ENCODE measurements around the gene SCYL1.
"Not testable (repeated sequence)": the region's sequence is repeated elsewhere in the genome, so short reads cannot be mapped to it uniquely, and the experiment has no call there.

The SCYL1 gene

DNA sequence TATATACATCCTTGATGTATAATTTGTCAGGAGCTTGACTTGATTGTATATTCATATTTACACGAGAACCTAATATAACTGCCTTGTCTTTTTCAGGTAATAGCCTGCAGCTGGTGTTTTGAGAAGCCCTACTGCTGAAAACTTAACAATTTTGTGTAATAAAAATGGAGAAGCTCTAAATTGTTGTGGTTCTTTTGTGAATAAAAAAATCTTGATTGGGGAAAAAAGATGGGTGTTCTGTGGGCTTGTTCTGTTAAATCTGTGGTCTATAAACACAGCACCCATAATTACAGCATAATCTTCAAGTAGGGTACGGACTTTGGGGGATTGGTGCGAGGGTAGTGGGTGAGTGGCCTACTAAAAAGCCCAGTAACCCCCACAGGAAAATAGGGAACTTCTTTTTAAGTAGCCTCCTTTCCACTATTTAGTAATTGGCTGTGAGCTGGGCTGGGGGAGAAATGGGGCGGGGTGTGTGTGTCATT lies 18.6 kb upstream of the SCYL1 start:
- no peak for DNase-seq

DNA sequence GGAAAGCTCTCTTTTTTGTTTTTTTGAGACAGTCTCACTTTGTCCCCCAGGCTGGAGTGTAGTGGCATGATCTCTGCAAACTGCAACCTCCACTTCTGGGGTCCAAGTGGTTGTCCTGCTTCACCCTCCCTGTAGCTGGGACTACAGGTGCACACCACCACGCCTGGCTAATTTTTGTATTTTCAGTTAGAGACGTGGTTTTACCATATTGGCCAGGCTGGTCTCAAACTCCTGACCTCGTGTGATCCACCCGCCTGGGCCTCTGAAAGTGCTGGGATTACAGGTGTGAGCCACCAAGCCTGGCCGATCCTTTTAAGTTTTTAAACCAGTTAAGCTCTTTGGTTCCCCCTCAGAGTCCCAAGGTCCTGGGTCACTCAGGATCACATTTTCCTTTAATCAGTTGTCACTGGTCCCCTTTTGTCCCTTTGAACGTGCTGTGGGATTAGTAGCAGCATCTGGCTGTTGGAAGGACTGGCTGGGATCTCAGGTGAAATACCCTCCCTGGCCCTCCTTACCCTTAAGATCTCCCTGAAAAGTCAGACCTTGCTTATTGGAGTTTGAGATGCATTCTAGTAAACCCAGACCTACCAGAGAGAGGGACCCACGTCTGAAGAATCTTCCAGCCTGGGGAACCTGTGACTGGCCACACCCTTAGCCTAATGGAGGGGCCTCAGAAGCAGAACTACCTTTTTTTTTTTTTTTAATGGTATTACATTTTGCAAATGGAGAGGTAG lies 17.9 kb upstream of the SCYL1 start:
- no peak for DNase-seq

DNA sequence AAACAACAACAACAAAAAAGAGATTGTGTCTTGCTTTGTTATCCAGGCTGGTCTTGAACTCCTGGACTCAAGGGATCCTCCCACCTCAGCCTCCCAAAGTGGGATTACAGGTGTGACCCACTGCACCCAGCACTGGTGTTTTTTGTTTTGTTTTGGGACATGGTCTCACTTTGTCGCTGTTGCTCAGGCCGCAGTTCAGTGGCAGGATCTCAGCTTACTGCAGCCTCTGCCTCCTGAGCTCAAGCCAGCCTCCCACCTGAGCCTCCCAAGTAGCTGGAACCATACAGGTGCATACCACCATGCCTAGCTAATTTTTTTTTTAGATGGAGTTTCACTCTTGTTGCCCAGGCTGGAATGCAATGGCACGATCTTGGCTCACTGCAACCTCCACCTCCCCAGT lies 12.6 kb upstream of the SCYL1 start:
- not testable (repeated sequence) for DNase-seq

DNA sequence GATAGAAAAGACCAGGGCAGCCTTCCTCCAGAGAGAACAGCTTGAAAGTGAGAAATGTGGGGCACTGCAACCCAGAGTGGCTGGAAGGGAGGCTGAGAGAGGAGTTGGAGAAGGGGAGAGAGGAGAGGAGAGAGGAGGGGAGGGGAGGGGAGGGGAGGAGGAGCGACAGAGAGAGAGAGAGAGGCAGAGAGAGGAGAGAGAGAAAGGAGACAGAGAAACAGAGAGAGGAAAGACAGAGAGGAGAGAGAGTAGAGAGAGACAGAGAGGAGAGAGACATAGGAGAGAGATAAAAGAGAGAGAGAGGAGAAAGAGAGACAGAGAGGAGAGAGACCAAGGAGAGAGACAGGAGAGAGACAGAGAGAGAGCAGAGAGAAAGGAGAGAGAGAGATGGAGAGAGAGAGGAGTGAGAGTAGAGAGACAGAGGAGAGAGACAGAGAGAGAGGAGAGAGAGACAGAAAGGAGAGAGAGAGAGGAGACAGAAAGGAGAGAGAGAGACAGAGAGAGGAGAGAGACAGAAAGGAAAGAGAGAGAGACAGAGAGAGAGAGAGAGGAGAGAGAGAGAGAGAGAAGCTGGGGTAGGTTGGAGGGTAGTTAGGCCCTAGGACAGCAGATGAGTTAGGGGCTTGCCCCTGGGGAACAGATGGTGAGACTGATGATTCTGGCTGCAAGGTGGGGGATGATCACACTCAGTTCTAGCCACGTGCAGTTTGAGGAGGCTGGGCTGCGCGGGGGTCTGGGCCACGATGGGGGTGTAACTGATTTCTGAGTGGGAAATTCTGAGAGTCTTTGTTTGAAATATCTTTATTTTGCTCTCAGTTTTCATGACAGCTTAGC lies 8.5 kb upstream of the SCYL1 start:
- DNase-seq = no peak

DNA sequence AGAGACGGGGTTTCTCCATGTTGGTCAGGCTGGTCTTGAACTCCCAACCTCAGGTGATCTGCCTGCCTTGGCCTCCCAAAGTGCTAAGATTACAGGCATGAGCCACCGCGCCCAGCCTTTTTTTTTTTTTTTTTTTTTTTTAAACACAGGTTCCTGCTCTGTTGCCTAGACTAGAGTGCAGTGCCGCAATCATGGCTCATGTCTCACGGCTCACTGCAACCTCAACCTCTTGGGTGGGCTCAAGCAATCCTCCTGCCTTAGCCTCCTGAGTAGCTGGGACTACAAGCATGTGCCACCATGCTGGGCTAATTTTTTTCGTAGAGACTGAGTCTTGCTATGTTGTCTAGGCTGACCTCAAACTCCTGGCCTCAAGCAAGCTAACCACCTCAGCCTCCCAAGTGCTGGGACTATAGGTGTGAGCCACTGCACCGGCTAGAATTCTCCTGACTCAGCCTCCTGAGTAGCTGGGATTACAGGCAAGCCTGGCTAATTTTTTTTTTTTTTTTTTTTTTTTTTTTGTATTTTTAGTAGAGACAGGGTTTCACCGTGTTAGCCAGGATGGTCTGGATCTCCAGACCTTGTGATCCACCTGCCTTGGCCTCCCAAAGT lies 5.8 kb upstream of the SCYL1 start:
- DNase-seq = not testable (repeated sequence)

DNA sequence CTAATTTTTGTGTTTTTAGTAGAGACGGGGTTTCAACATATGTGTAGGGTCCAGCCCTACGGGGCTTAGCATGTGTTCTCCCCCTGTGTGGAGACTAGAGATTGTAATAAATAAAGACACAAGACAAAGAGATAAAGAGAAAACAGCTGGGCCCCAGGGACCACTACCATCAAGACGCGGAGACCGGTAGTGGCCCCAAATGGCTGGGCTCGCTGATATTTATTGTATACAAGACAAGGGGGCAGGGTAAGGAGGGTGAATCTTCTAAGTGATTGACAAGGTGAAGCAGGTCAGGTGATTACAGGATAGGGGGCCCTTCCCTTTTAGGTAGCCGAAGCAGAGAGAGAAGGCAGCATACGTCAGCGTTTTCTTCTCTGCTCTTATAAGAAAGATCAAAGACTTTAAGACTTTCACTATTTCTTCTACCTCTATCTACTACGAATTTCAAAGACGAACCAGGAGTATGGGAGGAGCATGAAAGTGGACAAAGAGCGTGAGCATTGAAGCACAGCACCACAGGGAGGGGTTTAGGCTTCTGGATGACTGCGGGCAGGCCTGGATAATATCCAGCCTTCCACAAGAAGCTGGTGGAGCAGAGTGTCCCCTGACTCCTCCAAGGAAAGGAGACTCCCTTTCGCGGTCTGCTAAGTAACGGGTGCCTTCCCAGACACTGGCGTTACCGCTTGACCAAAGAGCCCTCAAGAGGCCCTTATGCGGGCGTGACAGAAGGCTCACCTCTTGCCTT lies 2.9 kb upstream of the SCYL1 start:
- not testable (repeated sequence) for DNase-seq

DNA sequence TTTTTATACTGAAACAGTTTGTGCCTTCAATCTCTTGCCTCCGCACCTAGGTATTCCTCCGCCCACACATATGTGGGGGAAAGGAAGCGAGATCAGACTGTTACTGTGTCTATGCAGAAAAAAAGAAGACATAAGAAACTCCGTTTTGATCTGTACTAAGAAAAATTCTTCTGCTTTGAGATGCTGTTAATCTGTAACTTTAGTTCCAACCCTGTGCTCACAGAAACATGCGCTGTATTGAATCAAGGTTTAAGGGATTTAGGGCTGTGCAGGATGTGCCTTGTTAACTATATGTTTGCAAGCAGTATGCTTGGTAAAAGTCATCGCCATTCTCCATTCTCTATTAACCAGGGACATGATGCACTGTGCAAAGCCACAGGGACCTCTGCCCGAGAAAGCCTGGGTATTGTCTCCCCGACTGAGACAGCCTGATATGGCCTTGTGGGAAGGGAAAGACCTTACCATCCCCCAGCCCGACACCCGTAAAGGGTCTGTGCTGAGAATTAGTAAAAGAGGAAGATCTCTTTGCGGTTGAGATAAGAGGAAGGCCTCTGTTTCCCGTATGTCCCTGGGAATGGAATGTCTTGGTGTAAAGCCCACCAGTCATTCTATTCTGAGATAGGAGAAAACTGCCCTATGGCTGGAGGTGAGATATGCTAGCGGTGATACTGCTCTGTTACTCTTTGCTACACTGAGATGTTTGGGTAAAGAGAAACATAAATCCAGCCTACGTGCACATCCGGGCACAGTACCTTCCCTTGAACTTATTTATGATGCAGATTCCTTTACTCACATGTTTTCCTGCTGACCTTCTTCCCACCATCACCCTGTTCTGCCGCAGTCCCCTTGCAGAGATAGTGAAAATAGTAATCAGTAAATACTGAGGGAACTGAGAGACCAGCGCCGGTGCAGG lies 1.9 kb upstream of the SCYL1 start:
- not testable (repeated sequence) for DNase-seq

DNA sequence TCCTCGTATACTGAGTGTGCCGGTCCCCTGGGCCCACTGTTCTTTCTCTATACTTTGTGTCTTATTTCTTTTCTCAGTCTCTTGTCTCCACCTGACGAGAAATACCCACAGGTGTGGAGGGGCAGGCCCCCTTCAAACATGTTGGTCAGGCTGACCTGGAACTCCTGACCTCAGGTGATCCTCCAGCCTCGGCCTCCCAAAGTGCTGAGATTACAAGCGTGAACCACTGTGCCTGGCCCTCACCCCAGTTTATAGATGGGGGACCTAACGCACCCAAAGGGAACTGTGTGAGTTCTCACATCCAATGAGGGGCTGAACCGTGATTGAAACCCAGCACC lies 1.3 kb upstream of the SCYL1 start:
- not testable (repeated sequence) for DNase-seq

DNA sequence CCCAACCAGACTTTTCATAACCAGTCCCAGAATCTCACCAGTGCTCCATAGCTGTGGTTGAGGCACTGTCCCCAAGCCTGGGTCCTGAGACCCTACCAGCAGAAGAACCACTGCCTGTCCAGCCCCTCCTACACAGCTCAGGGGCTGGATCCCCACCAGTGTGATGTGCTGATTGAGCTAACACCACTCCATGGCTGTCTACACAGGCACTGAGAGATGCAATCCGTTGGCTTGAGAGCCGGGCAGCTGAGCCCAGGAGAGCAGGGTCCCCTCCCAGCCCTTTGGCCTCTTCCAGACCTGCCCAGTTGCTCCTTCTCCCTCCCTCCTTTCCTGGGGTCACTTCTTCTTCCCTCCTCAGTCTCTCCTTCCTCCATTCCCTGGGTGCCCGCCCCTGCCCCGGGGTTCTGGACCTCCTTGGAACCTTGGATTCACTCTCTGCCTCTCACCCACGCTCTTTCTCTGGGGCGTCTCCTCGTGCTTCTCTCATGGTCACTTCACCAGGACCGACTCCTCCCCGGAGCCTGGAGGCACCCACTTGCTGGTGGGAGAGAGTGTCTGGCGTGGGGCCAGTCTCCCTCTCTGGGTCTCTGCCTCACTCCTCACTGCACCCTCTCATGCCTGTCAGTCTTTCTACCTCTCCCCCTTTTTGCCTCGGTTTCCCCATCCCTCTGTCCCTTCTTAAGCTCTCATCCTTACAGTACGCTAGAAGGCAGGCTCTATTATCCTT lies 706 bp upstream of the SCYL1 start:
- DNase-seq = no peak

DNA sequence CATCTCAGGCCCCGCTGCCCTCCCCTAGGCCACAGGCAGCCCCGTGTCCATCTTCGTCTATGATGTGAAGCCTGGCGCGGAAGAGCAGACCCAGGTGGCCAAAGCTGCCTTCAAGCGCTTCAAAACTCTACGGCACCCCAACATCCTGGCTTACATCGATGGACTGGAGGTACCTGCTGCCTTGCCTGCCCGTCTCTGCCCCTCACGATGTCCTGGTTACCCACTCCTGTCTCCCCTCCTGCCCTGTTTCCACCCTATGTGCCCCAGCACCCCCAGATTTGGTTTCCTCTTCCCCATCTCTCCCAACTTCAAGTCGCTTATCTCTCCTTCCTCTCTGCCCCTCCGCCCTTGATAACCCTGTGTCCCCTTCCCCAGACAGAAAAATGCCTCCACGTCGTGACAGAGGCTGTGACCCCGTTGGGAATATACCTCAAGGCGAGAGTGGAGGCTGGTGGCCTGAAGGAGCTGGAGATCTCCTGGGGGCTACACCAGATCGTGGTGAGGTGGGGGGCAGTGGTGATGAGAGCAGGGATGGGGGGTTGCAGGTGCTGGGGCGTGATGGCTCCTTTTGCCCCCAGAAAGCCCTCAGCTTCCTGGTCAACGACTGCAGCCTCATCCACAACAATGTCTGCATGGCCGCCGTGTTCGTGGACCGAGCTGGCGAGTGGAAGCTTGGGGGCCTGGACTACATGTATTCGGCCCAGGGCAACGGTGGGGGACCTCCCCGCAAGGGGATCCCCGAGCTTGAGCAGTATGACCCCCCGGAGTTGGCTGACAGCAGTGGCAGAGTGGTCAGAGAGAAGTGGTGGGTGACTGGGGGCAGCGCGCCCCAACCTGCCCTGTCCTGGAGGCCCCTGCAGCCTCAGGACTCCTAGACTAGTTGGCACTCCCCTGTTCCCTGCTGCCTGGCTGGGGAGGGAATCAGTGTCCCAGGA lies 930 bp downstream of the SCYL1 start:
- no peak for DNase-seq

DNA sequence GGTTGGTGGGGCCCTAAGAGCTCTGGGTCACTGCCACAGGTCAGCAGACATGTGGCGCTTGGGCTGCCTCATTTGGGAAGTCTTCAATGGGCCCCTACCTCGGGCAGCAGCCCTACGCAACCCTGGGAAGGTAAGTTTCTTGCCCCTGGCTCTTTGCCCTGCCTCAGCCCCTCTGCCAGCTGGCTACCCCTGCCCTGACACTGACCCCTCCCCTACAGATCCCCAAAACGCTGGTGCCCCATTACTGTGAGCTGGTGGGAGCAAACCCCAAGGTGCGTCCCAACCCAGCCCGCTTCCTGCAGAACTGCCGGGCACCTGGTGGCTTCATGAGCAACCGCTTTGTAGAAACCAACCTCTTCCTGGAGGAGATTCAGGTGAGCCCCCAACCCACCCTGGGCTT lies 1.9 kb downstream of the SCYL1 start:
- DNase-seq = no peak

DNA sequence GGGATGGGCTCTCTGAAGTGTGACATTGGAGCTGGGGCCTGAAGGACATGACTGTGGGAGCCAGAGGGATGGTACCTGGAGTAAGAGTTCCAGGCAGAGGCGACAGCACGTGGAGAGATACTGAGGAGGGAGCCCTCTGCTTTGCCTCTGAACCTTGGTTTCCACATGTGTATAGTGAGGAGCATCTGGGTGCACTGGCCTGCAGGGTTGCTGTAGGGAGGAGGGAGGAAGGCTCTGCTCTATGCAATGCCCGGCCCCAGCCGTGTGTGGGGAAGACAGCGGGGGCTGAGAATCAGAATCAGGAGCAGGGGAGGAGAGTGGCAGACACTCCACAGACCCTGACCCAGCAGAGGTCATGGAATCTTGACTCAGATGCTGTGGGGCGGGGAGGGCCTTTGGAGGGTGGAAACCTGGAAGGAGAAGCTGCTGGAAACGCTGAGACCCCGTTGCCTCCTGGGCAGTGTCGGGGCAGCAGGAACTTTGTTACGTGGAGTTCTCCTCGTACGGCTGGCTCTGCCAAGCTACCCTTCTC lies 4.0 kb downstream of the SCYL1 start:
- DNase-seq = no peak

DNA sequence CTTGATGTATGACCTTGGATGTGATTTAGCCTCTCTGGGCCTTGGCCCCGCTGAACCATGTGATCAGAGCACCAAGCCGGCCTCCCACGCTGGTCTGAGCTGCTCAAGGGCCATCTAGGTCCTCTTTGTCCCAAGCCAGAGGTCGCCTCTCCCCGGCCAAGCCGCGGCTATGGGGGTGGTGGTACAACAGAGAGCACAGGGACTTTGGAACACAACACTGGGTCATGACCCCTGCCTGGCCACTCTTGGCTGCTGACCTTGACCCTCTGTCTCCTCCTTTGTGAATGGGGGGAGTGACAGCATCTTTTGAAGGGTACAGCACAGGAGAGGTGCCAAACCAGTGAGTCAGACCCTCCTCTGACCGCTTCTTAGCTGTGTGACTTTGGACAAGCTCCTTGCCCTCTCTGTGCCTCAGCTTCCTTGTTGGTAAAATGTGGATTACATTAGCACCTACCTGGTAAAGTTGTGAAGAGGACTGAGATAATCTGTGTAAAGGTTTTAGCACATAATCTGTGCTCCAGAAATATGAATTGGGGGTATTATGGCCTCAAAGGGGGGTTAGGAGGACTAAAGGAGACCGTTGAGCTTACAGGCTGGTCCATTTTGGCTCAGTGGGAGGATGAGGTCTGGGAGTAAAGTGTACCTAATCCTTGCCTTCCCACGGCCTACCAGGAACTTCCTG lies 4.7 kb downstream of the SCYL1 start:
- no peak for DNase-seq

DNA sequence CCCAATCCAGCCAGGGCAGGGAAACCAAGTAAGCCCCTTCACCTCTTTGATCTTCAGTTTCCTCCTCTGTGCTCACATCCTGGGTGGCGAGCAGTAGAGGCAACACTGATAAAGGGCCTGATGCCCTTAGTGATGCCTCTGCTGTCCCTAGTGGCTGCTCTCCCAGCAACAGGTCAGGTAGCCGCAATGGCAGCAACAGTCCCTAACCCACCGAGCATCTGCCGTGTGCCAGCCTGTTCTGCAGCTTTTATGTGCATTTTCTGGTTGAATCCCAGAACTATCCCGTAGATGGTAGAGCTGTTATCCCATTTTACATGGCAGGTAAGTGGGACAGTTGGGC lies 5.2 kb downstream of the SCYL1 start:
- no peak for DNase-seq

DNA sequence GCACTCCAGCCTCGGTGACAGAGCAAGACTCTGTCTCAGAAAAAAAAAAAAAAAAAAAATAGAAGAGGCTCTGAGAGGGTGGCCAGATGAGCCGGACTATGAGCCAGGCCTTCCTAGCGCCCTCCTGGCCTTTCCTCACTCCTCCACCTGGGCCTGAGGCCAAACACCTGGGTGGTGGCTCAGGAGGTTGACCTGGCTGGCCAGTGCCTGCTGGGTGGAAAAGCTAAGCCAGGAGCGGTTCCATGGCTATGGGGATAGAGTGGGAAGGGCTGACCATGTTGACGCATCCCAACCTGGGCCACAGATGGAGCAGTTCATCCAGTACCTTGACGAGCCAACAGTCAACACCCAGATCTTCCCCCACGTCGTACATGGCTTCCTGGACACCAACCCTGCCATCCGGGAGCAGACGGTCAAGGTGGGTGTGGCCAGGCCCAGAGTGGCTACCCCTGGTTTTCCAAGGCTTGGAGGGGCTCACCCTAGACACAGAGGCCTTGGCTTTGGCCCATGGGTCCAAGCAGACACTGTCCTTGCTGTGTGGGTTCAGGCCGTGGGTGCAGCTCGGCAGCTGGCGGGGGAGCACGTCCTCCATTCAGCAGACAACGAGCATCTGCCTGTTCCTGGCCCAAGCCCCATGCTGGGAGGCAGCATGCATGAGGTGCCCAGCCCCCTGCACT lies 7.6 kb downstream of the SCYL1 start:
- no peak for DNase-seq

DNA sequence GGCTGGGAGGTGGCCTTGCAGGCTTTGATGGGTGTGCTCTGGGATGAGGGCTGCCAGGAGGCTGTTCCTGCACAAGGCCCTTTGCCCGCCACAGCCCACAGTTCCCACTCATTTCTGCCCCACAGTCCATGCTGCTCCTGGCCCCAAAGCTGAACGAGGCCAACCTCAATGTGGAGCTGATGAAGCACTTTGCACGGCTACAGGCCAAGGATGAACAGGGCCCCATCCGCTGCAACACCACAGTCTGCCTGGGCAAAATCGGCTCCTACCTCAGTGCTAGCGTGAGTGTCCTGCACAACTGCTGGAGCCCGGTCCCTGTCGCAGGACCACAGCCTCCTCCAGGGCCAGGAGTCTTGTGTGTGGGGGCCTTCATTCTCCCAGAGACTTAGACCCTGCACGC lies 10.2 kb downstream of the SCYL1 start:
- no peak for DNase-seq

DNA sequence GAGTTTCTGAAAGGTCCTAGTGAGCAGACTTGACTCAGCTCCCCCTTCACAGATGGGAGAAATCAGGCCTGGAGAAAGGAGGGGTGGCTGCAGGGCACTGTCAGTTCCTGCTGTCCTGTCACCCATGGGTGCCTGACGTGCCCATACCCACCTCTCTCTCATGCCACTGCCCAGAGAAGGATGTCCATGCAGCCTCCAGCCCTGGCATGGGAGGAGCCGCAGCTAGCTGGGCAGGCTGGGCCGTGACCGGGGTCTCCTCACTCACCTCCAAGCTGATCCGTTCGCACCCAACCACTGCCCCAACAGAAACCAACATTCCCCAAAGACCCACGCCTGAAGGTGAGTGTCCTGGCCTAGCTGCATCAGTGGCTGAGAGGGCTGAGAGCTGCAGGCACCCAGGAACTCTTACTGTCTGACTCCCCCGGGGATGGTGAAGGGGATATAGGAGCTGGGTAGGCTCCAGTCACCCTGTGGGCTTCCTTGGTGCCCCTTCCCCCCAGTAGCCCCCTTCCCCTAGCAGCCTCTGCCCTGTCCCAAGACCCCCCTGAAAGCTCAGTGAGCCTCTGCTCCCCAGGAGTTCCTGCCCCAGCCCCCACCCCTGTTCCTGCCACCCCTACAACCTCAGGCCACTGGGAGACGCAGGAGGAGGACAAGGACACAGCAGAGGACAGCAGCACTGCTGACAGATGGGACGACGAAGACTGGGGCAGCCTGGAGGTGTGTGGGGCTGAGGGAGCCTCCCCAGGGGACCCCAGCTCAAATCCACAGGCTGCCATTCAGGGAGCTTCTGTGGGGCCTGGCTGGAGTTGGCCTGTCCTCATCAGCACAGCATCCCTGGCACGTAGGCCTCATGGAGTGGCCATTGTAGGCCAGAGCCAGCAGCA lies 11.8 kb downstream of the SCYL1 start:
- no peak for DNase-seq

DNA sequence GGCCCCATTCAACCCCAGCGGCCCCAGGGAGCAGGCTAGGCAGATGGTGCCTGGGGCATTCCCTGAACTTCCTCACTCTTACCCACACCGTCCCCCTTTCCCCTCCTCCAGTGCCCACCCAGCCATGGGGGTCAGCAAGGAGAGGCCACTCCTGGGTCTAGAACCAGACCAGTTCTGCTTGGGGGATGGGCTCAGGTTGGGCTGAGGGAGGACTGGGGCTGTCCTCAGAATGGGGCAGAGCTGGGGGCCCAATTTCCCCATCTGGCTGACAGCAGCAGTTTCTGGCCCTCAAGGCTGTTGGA lies 12.4 kb downstream of the SCYL1 start:
- DNase-seq = no peak

Data from NCI-H187 treated with DMSO at 0.1 percent for 48 hours (cell line).